ENCODE results near the gene GNRH2.
"Not testable (repeated sequence)": the region's sequence is repeated elsewhere in the genome, so short reads cannot be mapped to it uniquely, and the experiment has no call there.

DNA sequence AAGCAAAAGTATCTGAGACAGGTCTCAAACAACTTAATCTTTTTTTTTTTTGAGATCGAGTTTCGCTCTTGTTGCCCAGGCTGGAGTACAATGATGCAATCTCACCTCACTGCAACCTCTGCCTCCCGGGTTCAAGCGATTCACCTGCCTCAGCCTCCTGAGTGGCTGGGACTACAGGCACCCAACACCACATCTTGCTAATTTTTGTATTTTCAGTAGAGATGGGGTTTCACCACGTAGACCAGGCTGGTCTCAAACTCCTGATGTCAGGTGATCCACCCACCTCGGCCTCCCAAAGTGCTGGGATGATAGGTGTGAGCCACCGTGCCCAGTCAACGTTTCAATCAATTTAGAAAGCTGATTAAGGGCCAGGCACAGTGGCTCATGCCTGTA, 29.8 kb downstream of the GNRH2 start:
- TF ChIP-seq, protein P1, sequence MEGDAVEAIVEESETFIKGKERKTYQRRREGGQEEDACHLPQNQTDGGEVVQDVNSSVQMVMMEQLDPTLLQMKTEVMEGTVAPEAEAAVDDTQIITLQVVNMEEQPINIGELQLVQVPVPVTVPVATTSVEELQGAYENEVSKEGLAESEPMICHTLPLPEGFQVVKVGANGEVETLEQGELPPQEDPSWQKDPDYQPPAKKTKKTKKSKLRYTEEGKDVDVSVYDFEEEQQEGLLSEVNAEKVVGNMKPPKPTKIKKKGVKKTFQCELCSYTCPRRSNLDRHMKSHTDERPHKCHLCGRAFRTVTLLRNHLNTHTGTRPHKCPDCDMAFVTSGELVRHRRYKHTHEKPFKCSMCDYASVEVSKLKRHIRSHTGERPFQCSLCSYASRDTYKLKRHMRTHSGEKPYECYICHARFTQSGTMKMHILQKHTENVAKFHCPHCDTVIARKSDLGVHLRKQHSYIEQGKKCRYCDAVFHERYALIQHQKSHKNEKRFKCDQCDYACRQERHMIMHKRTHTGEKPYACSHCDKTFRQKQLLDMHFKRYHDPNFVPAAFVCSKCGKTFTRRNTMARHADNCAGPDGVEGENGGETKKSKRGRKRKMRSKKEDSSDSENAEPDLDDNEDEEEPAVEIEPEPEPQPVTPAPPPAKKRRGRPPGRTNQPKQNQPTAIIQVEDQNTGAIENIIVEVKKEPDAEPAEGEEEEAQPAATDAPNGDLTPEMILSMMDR (IDR thresholded peaks at IDR 0.05; ENCODE audit: poor library complexity) = not testable (repeated sequence)
- not testable (repeated sequence) for TF ChIP-seq EZH2phosphoT487 (IDR thresholded peaks at IDR 0.05; ENCODE audit: low read depth, severe bottlenecking, unreplicated experiment); EZH2 (IDR thresholded peaks at IDR 0.05; ENCODE audit: borderline replicate concordance)
